NCI-H2171 treated with DMSO at 0.1 percent for 48 hours (cell line): Measurements from ENCODE around the gene PLB1.

Experiments
- DNase-seq: peaks from one replicate; lab custom pipeline; 2025; lab: John Stamatoyannopoulos, UW

Gene PLB1

GRCh38 chr2:28565720-28566295, 69.9 kb downstream of the PLB1 start:
- DNase-seq = peak; percentile 96

- DNase-seq = peak; percentile 92
Observed at GRCh38 chr2:28566521-28567041, 70.7 kb downstream of the PLB1 start.

GRCh38 chr2:28567061-28567471, 71.2 kb downstream of the PLB1 start:
- DNase-seq = peak; percentile 94

- DNase-seq = no peak
Observed at GRCh38 chr2:28568036-28568435, 72.2 kb downstream of the PLB1 start.

GRCh38 chr2:28568533-28568932, 72.7 kb downstream of the PLB1 start:
- no peak for DNase-seq

GRCh38 chr2:28570431-28570830, 74.6 kb downstream of the PLB1 start:
- no peak for DNase-seq

- no peak for DNase-seq
Observed at GRCh38 chr2:28576714-28577113, 80.9 kb downstream of the PLB1 start.

- no peak for DNase-seq
Observed at GRCh38 chr2:28577791-28578680, 82.2 kb downstream of the PLB1 start.

- DNase-seq = no peak
Observed at GRCh38 chr2:28578774-28579173, 82.9 kb downstream of the PLB1 start.

GRCh38 chr2:28579606-28580005, 83.7 kb downstream of the PLB1 start:
- DNase-seq = no peak

GRCh38 chr2:28580078-28580477, 84.2 kb downstream of the PLB1 start:
- no peak for DNase-seq

- no peak for DNase-seq
Observed at GRCh38 chr2:28581312-28581711, 85.5 kb downstream of the PLB1 start.

GRCh38 chr2:28582152-28582551, 86.3 kb downstream of the PLB1 start:
- no peak for DNase-seq

GRCh38 chr2:28582595-28582994, 86.7 kb downstream of the PLB1 start:
- no peak for DNase-seq

- DNase-seq = peak; percentile 14
Observed at GRCh38 chr2:28583899-28584553, 88.2 kb downstream of the PLB1 start.

GRCh38 chr2:28586867-28587266, 91.0 kb downstream of the PLB1 start:
- no peak for DNase-seq

GRCh38 chr2:28587526-28588291, 91.8 kb downstream of the PLB1 start:
- DNase-seq = peak; percentile 53

- no peak for DNase-seq
Observed at GRCh38 chr2:28588292-28588670, 92.4 kb downstream of the PLB1 start.

GRCh38 chr2:28589746-28590463, 94.0 kb downstream of the PLB1 start:
- DNase-seq = no peak

GRCh38 chr2:28590496-28591301, 94.8 kb downstream of the PLB1 start:
- no peak for DNase-seq
